ENCODE results near the gene FMNL2.

FMNL2 gene

GRCh38 chr2:152578573-152578972 is 243.6 kb downstream of the FMNL2 start:
- no peak for TF ChIP-seq POLR2A (IDR thresholded peaks at IDR 0.05; ENCODE audit: low read depth, low read length)
- TF ChIP-seq POLR2AphosphoS5 (IDR thresholded peaks at IDR 0.05; ENCODE audit: low read depth, low read length) = no peak
- no peak for TF ChIP-seq SPI1 (IDR thresholded peaks at IDR 0.05; ENCODE audit: low read depth, low read length)
- TF ChIP-seq TAF1 (IDR thresholded peaks at IDR 0.05; ENCODE audit: low read depth, low read length) = no peak
- TF ChIP-seq PAX5 (IDR thresholded peaks at IDR 0.05; ENCODE audit: insufficient read depth, low read length, severe bottlenecking) = no peak
- no peak for TF ChIP-seq POU2F2 (IDR thresholded peaks at IDR 0.05; ENCODE audit: low read depth, low read length)
- DNase-seq (ENCODE audit: insufficient read length, low spot score) = no peak
- no peak for FAIRE-seq

- TF ChIP-seq PAX5 (IDR thresholded peaks at IDR 0.05; ENCODE audit: insufficient read depth, low read length, severe bottlenecking) = no peak
- no peak for TF ChIP-seq POLR2A (IDR thresholded peaks at IDR 0.05; ENCODE audit: low read depth, low read length)
- TF ChIP-seq TAF1 (IDR thresholded peaks at IDR 0.05; ENCODE audit: low read depth, low read length) = no peak
- no peak for TF ChIP-seq POLR2AphosphoS5 (IDR thresholded peaks at IDR 0.05; ENCODE audit: low read depth, low read length)
- TF ChIP-seq POU2F2 (IDR thresholded peaks at IDR 0.05; ENCODE audit: low read depth, low read length) = no peak
- no peak for TF ChIP-seq SPI1 (IDR thresholded peaks at IDR 0.05; ENCODE audit: low read depth, low read length)
- DNase-seq (ENCODE audit: insufficient read length, low spot score) = no peak
- FAIRE-seq = no peak
Measured at GRCh38 chr2:152580714-152581113, 245.7 kb downstream of the FMNL2 start.

- TF ChIP-seq POU2F2 (IDR thresholded peaks at IDR 0.05; ENCODE audit: low read depth, low read length) (no peak), TAF1 (IDR thresholded peaks at IDR 0.05; ENCODE audit: low read depth, low read length) (no peak), PAX5 (IDR thresholded peaks at IDR 0.05; ENCODE audit: insufficient read depth, low read length, severe bottlenecking) (no peak), SPI1 (IDR thresholded peaks at IDR 0.05; ENCODE audit: low read depth, low read length) (no peak), POLR2A (IDR thresholded peaks at IDR 0.05; ENCODE audit: low read depth, low read length) (no peak), POLR2AphosphoS5 (IDR thresholded peaks at IDR 0.05; ENCODE audit: low read depth, low read length) (no peak)
- DNase-seq (ENCODE audit: insufficient read length, low spot score) (no peak), FAIRE-seq (no peak)
Measured at GRCh38 chr2:152581360-152581759, 246.4 kb downstream of the FMNL2 start.

- FAIRE-seq (no peak), DNase-seq (ENCODE audit: insufficient read length, low spot score) (no peak)
- TF ChIP-seq SPI1 (IDR thresholded peaks at IDR 0.05; ENCODE audit: low read depth, low read length) (no peak), POLR2A (IDR thresholded peaks at IDR 0.05; ENCODE audit: low read depth, low read length) (no peak), POLR2AphosphoS5 (IDR thresholded peaks at IDR 0.05; ENCODE audit: low read depth, low read length) (no peak), POU2F2 (IDR thresholded peaks at IDR 0.05; ENCODE audit: low read depth, low read length) (no peak), PAX5 (IDR thresholded peaks at IDR 0.05; ENCODE audit: insufficient read depth, low read length, severe bottlenecking) (no peak)
Measured at GRCh38 chr2:152582081-152582480, 247.1 kb downstream of the FMNL2 start.

GRCh38 chr2:152583512-152584229 is 248.7 kb downstream of the FMNL2 start:
- no peak for DNase-seq (ENCODE audit: insufficient read length, low spot score)
- no peak for FAIRE-seq
- TF ChIP-seq PAX5 (IDR thresholded peaks at IDR 0.05; ENCODE audit: insufficient read depth, low read length, severe bottlenecking) = no peak
- TF ChIP-seq POLR2AphosphoS5 (IDR thresholded peaks at IDR 0.05; ENCODE audit: low read depth, low read length) = no peak
- no peak for TF ChIP-seq POLR2A (IDR thresholded peaks at IDR 0.05; ENCODE audit: low read depth, low read length)
- TF ChIP-seq POU2F2 (IDR thresholded peaks at IDR 0.05; ENCODE audit: low read depth, low read length) = no peak
- no peak for TF ChIP-seq TAF1 (IDR thresholded peaks at IDR 0.05; ENCODE audit: low read depth, low read length)
- TF ChIP-seq SPI1 (IDR thresholded peaks at IDR 0.05; ENCODE audit: low read depth, low read length) = no peak

- FAIRE-seq = no peak
- TF ChIP-seq TAF1 (IDR thresholded peaks at IDR 0.05; ENCODE audit: low read depth, low read length) (no peak), POLR2AphosphoS5 (IDR thresholded peaks at IDR 0.05; ENCODE audit: low read depth, low read length) (no peak), SPI1 (IDR thresholded peaks at IDR 0.05; ENCODE audit: low read depth, low read length) (no peak), POLR2A (IDR thresholded peaks at IDR 0.05; ENCODE audit: low read depth, low read length) (no peak), POU2F2 (IDR thresholded peaks at IDR 0.05; ENCODE audit: low read depth, low read length) (no peak), PAX5 (IDR thresholded peaks at IDR 0.05; ENCODE audit: insufficient read depth, low read length, severe bottlenecking) (no peak)
- no peak for DNase-seq (ENCODE audit: insufficient read length, low spot score)
Measured at GRCh38 chr2:152584301-152584700, 249.3 kb downstream of the FMNL2 start.

GRCh38 chr2:152585830-152586484 is 251.0 kb downstream of the FMNL2 start:
- TF ChIP-seq SPI1 (IDR thresholded peaks at IDR 0.05; ENCODE audit: low read depth, low read length) (no peak), POLR2A (IDR thresholded peaks at IDR 0.05; ENCODE audit: low read depth, low read length) (no peak), POU2F2 (IDR thresholded peaks at IDR 0.05; ENCODE audit: low read depth, low read length) (no peak), POLR2AphosphoS5 (IDR thresholded peaks at IDR 0.05; ENCODE audit: low read depth, low read length) (no peak), PAX5 (IDR thresholded peaks at IDR 0.05; ENCODE audit: insufficient read depth, low read length, severe bottlenecking) (no peak), TAF1 (IDR thresholded peaks at IDR 0.05; ENCODE audit: low read depth, low read length) (no peak)
- DNase-seq (ENCODE audit: insufficient read length, low spot score) (no peak), FAIRE-seq (no peak)

- FAIRE-seq (no peak), DNase-seq (ENCODE audit: insufficient read length, low spot score) (no peak)
- no peak for TF ChIP-seq POLR2AphosphoS5 (IDR thresholded peaks at IDR 0.05; ENCODE audit: low read depth, low read length)
- no peak for TF ChIP-seq PAX5 (IDR thresholded peaks at IDR 0.05; ENCODE audit: insufficient read depth, low read length, severe bottlenecking)
- no peak for TF ChIP-seq SPI1 (IDR thresholded peaks at IDR 0.05; ENCODE audit: low read depth, low read length)
- TF ChIP-seq POLR2A (IDR thresholded peaks at IDR 0.05; ENCODE audit: low read depth, low read length) = no peak
- TF ChIP-seq TAF1 (IDR thresholded peaks at IDR 0.05; ENCODE audit: low read depth, low read length) = no peak
- no peak for TF ChIP-seq POU2F2 (IDR thresholded peaks at IDR 0.05; ENCODE audit: low read depth, low read length)
Measured at GRCh38 chr2:152587187-152587947, 252.4 kb downstream of the FMNL2 start.

GRCh38 chr2:152588998-152589397 is 254.0 kb downstream of the FMNL2 start:
- no peak for TF ChIP-seq PAX5 (IDR thresholded peaks at IDR 0.05; ENCODE audit: insufficient read depth, low read length, severe bottlenecking)
- TF ChIP-seq TAF1 (IDR thresholded peaks at IDR 0.05; ENCODE audit: low read depth, low read length) = no peak
- no peak for TF ChIP-seq POLR2A (IDR thresholded peaks at IDR 0.05; ENCODE audit: low read depth, low read length)
- no peak for TF ChIP-seq POLR2AphosphoS5 (IDR thresholded peaks at IDR 0.05; ENCODE audit: low read depth, low read length)
- TF ChIP-seq POU2F2 (IDR thresholded peaks at IDR 0.05; ENCODE audit: low read depth, low read length) = no peak
- TF ChIP-seq SPI1 (IDR thresholded peaks at IDR 0.05; ENCODE audit: low read depth, low read length) = no peak
- DNase-seq (ENCODE audit: insufficient read length, low spot score) = no peak
- no peak for FAIRE-seq
